ENCODE measurements around the gene CLP1. TPM values are rescaled to one million over a fixed set of nuclear protein-coding genes. Genes with fewer than 3 reads are reported as not detected.

CLP1 gene
- total and polyA plus RNA-seq, 10 of the 15 experiments (the other 5 are each of a cell fraction or from before 2014, with no cell fraction given), result 19.9 to 45.7 (median 27.8) TPM

GRCh38 chr11:57663975-57664374, 6.4 kb downstream of the CLP1 start:
- H3K9me3 ChIP-seq (replicated peaks; ENCODE audit: control insufficient read depth, insufficient read depth, low read length), result no peaks in the 10 kb centered on the region
- no peaks in the 10 kb centered on the region for H3K27me3 ChIP-seq (replicated peaks in 1 of 2; ENCODE audit: control insufficient read depth in 2 of 2, insufficient read depth in 2 of 2, low read length in 1 of 2)
- H4K20me1 ChIP-seq (ENCODE audit: control insufficient read depth, insufficient read depth), result no peaks in the 10 kb centered on the region
- ATAC-seq (no peak), DNase-seq (ENCODE audit: low read depth, low spot score) (no peak), FAIRE-seq (no peak)
- ChIA-PET RAD21 (ENCODE audit: unreplicated experiment) (interaction anchor here (0.7 kb wide), 1 partner anchor 852 kb away, joined by 3 read pairs; no protein-coding TSS in a partner anchor), SMC1A (ENCODE audit: uncharacterized antibody, unreplicated experiment) (interaction anchor here (1.1 kb wide), 1 partner anchor 95 kb away, joined by 3 read pairs; no protein-coding TSS in a partner anchor), POLR2A (no interaction called here), CTCF (no interaction called here)
- TF ChIP-seq NFYB (IDR thresholded peaks at IDR 0.05; ENCODE audit: insufficient read depth, low read depth, low read length) (no peak), ATF7 (IDR thresholded peaks at IDR 0.05; ENCODE audit: low read depth) (no peak), RFX5 (IDR thresholded peaks at IDR 0.05; ENCODE audit: low read depth, low read length) (no peak), NFIC (IDR thresholded peaks at IDR 0.05; ENCODE audit: low read depth, low read length) (no peak), MYC (IDR thresholded peaks at IDR 0.05; ENCODE audit: insufficient read depth, insufficient read length, insufficient replicate concordance, low read length, severe bottlenecking) (no peak), CBX5 (IDR thresholded peaks at IDR 0.05; ENCODE audit: low read depth) (no peak), RAD21 (IDR thresholded peaks at IDR 0.05; ENCODE audit: insufficient read depth, low read depth, low read length) (no peak), ATF3 (IDR thresholded peaks at IDR 0.05; ENCODE audit: borderline replicate concordance, extremely low read depth, low read depth, low read length) (no peak), CBFB (IDR thresholded peaks at IDR 0.05; ENCODE audit: low read depth) (no peak), NKRF (conservative IDR thresholded peaks at IDR 0.05) (no peak), SMAD1 (IDR thresholded peaks at IDR 0.05; ENCODE audit: low read depth, partially characterized antibody) (no peak)
- H3K4me1 ChIP-seq (ENCODE audit: control insufficient read depth, insufficient read depth, low read length), result 0 out of 2 replicates have a peak, but pooled peaks cover 2% of the 10 kb centered on the region
- no peak overlapping the region for H2AFZ ChIP-seq (ENCODE audit: control insufficient read depth, low read depth, low read length)
- H3K36me3 ChIP-seq (ENCODE audit: control insufficient read depth in 2 of 2, insufficient read depth in 2 of 2, low read length in 1 of 2), result peaks cover 9 to 10% of the 10 kb centered on the region in 2 experiments; a peak in 3 of 4 replicates
- no peak overlapping the region for H3K9ac ChIP-seq (ENCODE audit: control insufficient read depth, insufficient read depth, low read length)
- H3K4me3 ChIP-seq, result no peak overlapping the region
- no peak overlapping the region for H3K4me2 ChIP-seq (ENCODE audit: control insufficient read depth, insufficient read depth)
- in situ Hi-C loops (cut with MboI) (loop anchor here (5.0 to 10.0 kb wide), 2 partner anchors 138 to 861 kb away; no protein-coding TSS in a partner anchor), intact Hi-C loops (cut with micrococcal nuclease; ENCODE audit: unreplicated experiment) (loop anchor here (5.0 kb wide), 1 partner anchor 623 kb away; no protein-coding TSS in a partner anchor)
- H3K79me2 ChIP-seq (ENCODE audit: control insufficient read depth, insufficient read depth, low read length), result peaks cover 17% of the 10 kb centered on the region
- H3K27ac ChIP-seq (ENCODE audit: control insufficient read depth, insufficient read depth), result no peak overlapping the region
- no TSS peak for BruUV-seq (replicated peaks)
- 82% methylated on average over 9 of the region's 9 CpGs for WGBS (ENCODE audit: insufficient coverage, insufficient replicate concordance, low lambda C conversion rate, missing lambda C conversion rate)
